ENCODE results near the gene SEC24A. TPM values are rescaled to one million over a fixed set of nuclear protein-coding genes. Genes with fewer than 3 reads are reported as not detected.
A peak's percentile ranks its signal among the peaks of the same experiment; 100 is the strongest.

Gene SEC24A
- total RNA-seq, 4 donors from 2014 or later: 12.8 to 17.9 (median 14.7) TPM

DNA sequence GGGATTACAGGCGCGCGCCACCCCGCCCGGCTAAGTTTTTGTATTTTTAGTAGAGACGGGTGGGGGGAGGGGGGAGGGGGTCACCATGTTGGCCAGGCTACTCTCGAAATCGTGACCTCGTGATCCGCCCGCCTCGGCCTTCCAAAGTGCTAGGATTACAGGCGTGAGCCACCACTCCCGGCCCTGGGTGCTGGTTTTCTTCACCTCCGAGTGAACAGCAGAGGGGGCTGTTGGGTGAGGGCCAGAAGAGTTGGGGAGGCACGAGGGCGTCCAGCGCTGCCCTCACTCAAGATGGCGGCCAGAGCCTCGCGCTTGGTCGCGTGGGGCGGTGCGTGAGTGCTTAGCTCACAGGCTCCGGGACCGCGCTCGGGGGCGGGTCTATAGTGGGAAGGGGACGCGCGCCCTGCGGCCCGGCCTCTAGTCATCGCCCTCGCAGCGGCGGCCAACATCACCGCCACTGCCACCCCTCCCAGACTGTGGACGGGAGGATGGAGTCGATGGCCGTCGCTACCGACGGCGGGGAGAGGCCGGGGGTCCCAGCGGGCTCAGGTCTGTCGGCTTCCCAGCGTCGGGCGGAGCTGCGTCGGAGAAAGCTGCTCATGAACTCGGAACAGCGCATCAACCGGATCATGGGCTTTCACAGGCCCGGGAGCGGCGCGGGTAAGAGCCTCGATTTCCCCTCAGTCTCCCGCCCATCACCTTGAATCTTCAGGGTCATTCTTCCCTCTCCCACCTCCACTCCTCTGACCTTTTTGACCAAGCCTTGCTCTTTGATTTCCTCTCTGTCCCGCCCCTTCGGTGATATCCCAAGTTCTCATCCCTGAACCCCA lies 89.8 kb downstream of the SEC24A start, which contains the start of gene CAMLG:
Gene CAMLG, plus strand, starts transcription at position 416 of the 830 bp plus-strand sequence. Its CDS starts 73 bp downstream, at position 489.
- intact Hi-C loops (cut with DNase I): loop anchor here (2.0 kb wide), 1 partner anchor 166 kb away; the partner anchor contains the start of gene PCBD2
- Histone ChIP-seq H3K4me3 (peak within 1 kb of the TSS; percentile 74 to 90 (median 82)), H3K4me1 (peaks cover 16 to 46% (median 37%) of the 10 kb centered on the region in 4 donors), H3K9me3 (no peaks in the 10 kb centered on the region), H3K27ac (replicated peaks in 1 of 4) (peak within 1 kb of the TSS; percentile 92 to 98 (median 94)), H3K27me3 (no peaks in the 10 kb centered on the region), H3K36me3 (peaks cover 0 to 20% (median 3%) of the 10 kb centered on the region in 4 donors)
- TF ChIP-seq POLR2A (IDR thresholded peaks at IDR 0.05; ENCODE audit: low read depth) (peak; percentile 95), EP300 (IDR thresholded peaks at IDR 0.05) (no peak), POLR2AphosphoS5 (IDR thresholded peaks at IDR 0.05) (peak; percentile 98 to 99)
- TF ChIP-seq, protein P1, sequence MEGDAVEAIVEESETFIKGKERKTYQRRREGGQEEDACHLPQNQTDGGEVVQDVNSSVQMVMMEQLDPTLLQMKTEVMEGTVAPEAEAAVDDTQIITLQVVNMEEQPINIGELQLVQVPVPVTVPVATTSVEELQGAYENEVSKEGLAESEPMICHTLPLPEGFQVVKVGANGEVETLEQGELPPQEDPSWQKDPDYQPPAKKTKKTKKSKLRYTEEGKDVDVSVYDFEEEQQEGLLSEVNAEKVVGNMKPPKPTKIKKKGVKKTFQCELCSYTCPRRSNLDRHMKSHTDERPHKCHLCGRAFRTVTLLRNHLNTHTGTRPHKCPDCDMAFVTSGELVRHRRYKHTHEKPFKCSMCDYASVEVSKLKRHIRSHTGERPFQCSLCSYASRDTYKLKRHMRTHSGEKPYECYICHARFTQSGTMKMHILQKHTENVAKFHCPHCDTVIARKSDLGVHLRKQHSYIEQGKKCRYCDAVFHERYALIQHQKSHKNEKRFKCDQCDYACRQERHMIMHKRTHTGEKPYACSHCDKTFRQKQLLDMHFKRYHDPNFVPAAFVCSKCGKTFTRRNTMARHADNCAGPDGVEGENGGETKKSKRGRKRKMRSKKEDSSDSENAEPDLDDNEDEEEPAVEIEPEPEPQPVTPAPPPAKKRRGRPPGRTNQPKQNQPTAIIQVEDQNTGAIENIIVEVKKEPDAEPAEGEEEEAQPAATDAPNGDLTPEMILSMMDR (IDR thresholded peaks at IDR 0.05): peak; percentile 21 to 49 (median 38)
- under 1% methylated on average over 39 of the region's 66 CpGs for WGBS
- peak; percentile 99 for DNase-seq (ENCODE audit: extremely low spot score)

DNA sequence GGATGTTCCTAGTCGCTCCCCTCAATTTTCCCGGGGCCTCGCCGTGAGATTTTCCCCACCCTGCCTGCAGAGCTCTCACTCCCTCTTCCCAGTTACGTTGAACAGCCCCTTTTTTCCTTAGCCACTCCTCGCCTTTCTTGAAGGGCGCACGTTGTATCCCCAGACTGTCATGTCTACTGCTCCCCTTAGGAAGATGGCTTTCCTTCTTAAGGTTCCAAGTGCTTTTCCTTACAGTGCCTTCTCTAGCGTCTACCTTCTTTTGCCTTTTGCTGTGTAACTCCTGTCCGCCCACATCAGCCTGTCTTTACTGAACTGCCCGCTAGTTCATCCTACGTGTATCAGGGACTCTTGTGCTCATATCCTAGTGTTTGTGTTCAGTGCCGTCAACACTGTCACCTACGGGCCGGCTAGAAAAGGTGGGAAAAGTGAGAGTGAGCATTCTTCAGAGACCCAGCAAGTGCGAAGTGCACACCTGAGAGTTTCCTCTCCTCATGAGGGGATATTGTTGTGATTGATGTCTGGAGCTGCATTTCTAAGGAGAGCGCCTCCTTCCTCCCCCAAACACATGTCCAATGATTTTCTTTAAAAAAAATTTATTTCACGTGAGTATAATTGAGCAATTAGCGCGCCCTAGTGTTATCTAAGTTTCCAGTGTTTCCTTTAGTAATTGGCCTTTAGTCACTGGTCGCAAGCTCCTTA lies 90.5 kb downstream of the SEC24A start:
- intact Hi-C loops (cut with DNase I): loop anchor here (2.0 kb wide), 1 partner anchor 166 kb away; the partner anchor contains the start of gene PCBD2

DNA sequence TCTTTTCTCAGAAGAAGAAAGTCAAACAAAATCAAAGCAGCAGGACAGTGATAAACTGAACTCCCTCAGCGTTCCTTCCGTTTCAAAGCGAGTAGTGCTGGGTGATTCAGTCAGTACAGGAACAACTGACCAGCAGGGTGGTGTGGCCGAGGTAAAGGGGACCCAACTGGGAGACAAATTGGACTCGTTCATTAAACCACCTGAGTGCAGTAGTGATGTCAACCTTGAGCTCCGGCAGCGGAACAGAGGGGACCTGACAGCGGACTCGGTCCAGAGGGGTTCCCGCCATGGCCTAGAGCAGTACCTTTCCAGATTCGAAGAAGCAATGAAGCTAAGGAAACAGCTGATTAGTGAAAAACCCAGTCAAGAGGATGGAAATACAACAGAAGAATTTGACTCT lies 92.5 kb downstream of the SEC24A start:
- Histone ChIP-seq H3K4me1 (peaks cover 16 to 46% (median 37%) of the 10 kb centered on the region in 4 donors), H3K4me3 (no peak overlapping the region), H3K36me3 (peaks cover 0 to 32% (median 5%) of the 10 kb centered on the region in 4 donors), H3K27me3 (no peaks in the 10 kb centered on the region), H3K9me3 (no peaks in the 10 kb centered on the region), H3K27ac (replicated peaks in 1 of 4) (no peak overlapping the region)
- DNase-seq (ENCODE audit: extremely low spot score): no peak
- intact Hi-C loops (cut with DNase I): no loop called here
- WGBS: 92% methylated on average over 11 of the region's 11 CpGs
- TF ChIP-seq EP300 (IDR thresholded peaks at IDR 0.05): no peak
- TF ChIP-seq, protein P1 (IDR thresholded peaks at IDR 0.05): no peak
- no peak for TF ChIP-seq POLR2A (IDR thresholded peaks at IDR 0.05; ENCODE audit: low read depth)
- TF ChIP-seq POLR2AphosphoS5 (IDR thresholded peaks at IDR 0.05): no peak

More for the DNA sequence above, 90.5 kb downstream of the SEC24A start:
- WGBS: 6% methylated on average over 21 of the region's 21 CpGs
- DNase-seq (ENCODE audit: extremely low spot score): no peak
- Histone ChIP-seq H3K27ac (replicated peaks in 1 of 4) (peak overlapping the region; percentile 92 to 98 (median 94)), H3K9me3 (no peaks in the 10 kb centered on the region), H3K36me3 (peaks cover 0 to 23% (median 4%) of the 10 kb centered on the region in 4 donors), H3K4me1 (peaks cover 16 to 46% (median 37%) of the 10 kb centered on the region in 4 donors), H3K4me3 (peak overlapping the region; percentile 74 to 90 (median 82)), H3K27me3 (no peaks in the 10 kb centered on the region)
- no peak for TF ChIP-seq POLR2AphosphoS5 (IDR thresholded peaks at IDR 0.05)
- TF ChIP-seq, protein P1 (IDR thresholded peaks at IDR 0.05): no peak
- TF ChIP-seq POLR2A (IDR thresholded peaks at IDR 0.05; ENCODE audit: low read depth): no peak
- no peak for TF ChIP-seq EP300 (IDR thresholded peaks at IDR 0.05)

DNA sequence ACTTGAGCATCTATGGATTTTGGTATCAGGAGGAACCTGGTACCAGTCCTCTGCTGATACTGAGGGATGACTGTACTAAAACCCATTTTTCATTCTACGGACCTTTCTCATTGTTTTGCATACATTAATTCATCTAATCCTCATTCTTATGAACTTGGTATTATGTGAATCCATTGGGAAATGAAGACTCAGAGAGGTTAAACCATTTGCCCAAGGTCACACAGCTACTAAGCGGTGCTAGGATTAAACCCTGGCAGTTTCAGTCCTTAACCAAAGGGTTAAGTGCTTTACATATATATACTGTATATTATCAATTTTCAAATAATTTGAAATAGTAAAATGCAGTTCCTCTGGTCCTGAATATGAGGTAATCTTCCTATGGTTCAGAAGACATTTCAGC lies 93.5 kb downstream of the SEC24A start:
- no peak overlapping the region for H3K4me3 ChIP-seq
- H3K9me3 ChIP-seq: no peaks in the 10 kb centered on the region
- peaks cover 16 to 45% (median 34%) of the 10 kb centered on the region in 4 donors for H3K4me1 ChIP-seq
- no peaks in the 10 kb centered on the region for H3K27me3 ChIP-seq
- intact Hi-C loops (cut with DNase I): no loop called here
- DNase-seq (ENCODE audit: extremely low spot score): no peak
- peaks cover 0 to 37% (median 8%) of the 10 kb centered on the region in 4 donors for H3K36me3 ChIP-seq
- TF ChIP-seq, protein P1 (IDR thresholded peaks at IDR 0.05): no peak
- TF ChIP-seq POLR2AphosphoS5 (IDR thresholded peaks at IDR 0.05) (no peak), POLR2A (IDR thresholded peaks at IDR 0.05; ENCODE audit: low read depth) (no peak), EP300 (IDR thresholded peaks at IDR 0.05) (no peak)
- no peak overlapping the region for H3K27ac ChIP-seq (replicated peaks in 1 of 4)
- 98% methylated on average over 2 of the region's 2 CpGs for WGBS

All from esophagus muscularis mucosa (tissue), 4 donors.